Neural progenitor cell (in vitro differentiated cells): ENCODE measurements around the gene KCNK7.

Source experiments
- CTCF ChIP-seq: fragments of 200-600 bp; sonication (generic); IDR thresholded peaks from 2 replicates; pipeline ENCODE4 v1.5.1; 2017; ENCODE audit warnings: antibody characterized with exemption, mild to moderate bottlenecking
- EZH2 ChIP-seq: fragments of 200-600 bp; sonication (generic); IDR thresholded peaks from 2 replicates; pipeline ENCODE4 v1.6.1; 2017; ENCODE audit warnings: antibody characterized with exemption, mild to moderate bottlenecking, moderate library complexity
- EZH2phosphoT487 ChIP-seq: fragments of 200-600 bp; sonication (generic); IDR thresholded peaks from 2 replicates; pipeline ENCODE4 v1.6.1; 2017; ENCODE audit warnings: antibody characterized with exemption

- no peak for TF ChIP-seq CTCF
- TF ChIP-seq EZH2phosphoT487: no peak
- no peak for TF ChIP-seq EZH2
Observed at GRCh38 chr11:65573391-65574079, 22.1 kb downstream of the KCNK7 start.
